Ovary (tissue), 3 donors: ENCODE measurements around the gene NANOS1.

ENCODE experiments used
- CTCF ChIP-seq, 3 donors: fragments of 450-650 bp in 2 of 3; fragments of 200-600 bp in 1 of 3; IDR thresholded peaks; one replicate each; pipeline versions ENCODE4 v1.5.1 to v1.8.0; 2016 to 2022; ENCODE audit warnings: antibody characterized with exemption in 3 of 3, mild to moderate bottlenecking in 1 of 3
- EP300 ChIP-seq: sonication (generic); formaldehyde crosslinking; IDR thresholded peaks from one replicate; pipeline ENCODE4 v1.6.1; 2017; ENCODE audit warnings: antibody characterized with exemption
- POLR2A ChIP-seq: fragments of 450-650 bp; IDR thresholded peaks from one replicate; pipeline ENCODE4 v1.6.1; 2017; ENCODE audit warnings: antibody characterized with exemption, mild to moderate bottlenecking, moderate library complexity
- donor health status: DM: no; HTN: no; CAD: no.

DNA sequence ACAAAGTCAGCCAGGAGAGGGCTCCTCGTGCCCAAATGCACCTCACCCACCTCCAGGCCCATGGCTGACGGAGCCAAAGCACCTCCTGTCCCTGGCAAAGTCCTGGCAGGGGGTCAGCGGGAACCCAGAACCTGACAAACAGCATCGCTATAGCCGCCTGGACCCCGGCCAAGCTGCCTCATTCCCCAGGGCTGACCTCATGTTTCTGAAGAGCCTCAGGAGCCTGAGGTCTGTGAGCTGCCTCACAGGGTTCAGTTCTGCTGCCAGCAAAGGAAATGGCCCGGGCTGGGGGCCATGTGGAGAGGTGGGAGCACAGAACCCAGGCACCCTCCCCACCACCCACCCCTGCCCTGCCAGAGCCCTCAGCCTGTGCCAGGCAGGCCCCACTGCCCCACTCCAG lies 4.2 kb upstream of the NANOS1 start:
- no peak for TF ChIP-seq CTCF (IDR thresholded peaks at IDR 0.05)
- no peak for TF ChIP-seq POLR2A
- TF ChIP-seq EP300: no peak
